Muscle of leg (tissue), 11 donors: ENCODE results near the gene KRTAP19-8. TPM values are rescaled to one million over a fixed set of nuclear protein-coding genes. Genes with fewer than 3 reads are reported as not detected.

Source experiments
- DNase-seq: peaks from one replicate; pipeline ENCODE4 v3.0.0; 2013
- H3K27ac ChIP-seq: one replicate; pipeline ENCODE4 v1.5.1; 2013; ENCODE audit warnings: mild to moderate bottlenecking, low read length, control low read depth
- H3K27me3 ChIP-seq: one replicate; pipeline ENCODE4 v1.6.1; 2013; ENCODE audit warnings: low read length; ENCODE audit not compliant: control insufficient read depth, insufficient read depth
- H3K36me3 ChIP-seq: one replicate; pipeline ENCODE4 v1.6.1; 2013; ENCODE audit warnings: low read length; ENCODE audit not compliant: control insufficient read depth, insufficient read depth
- H3K4me1 ChIP-seq: one replicate; pipeline ENCODE4 v1.6.1; 2013; ENCODE audit warnings: low read length; ENCODE audit not compliant: control insufficient read depth, insufficient read depth
- H3K4me3 ChIP-seq: one replicate; pipeline ENCODE4 v1.5.1; 2013; ENCODE audit warnings: low read length, control low read depth
- H3K9me3 ChIP-seq: replicated peaks from 2 replicates; pipeline ENCODE4 v1.6.1; 2013; ENCODE audit warnings: low read depth, low read length; ENCODE audit not compliant: control insufficient read depth
- WGBS: methylation state at CpG from one replicate; pipeline ENCODE4 v1.1.5; 2013; ENCODE audit warnings: missing lambda C conversion rate; ENCODE audit not compliant: insufficient coverage; 5-methylcytosine and 5-hydroxymethylcytosine counted together
- polyA plus RNA-seq, 8 donors: library from polyadenylated mRNA; unstranded; fragments of 120-200 nt; gene quantifications; one replicate each; pipeline versions ENCODE4 v1.2.1 to v1.2.3, GENCODE V29; 2013; ENCODE audit warnings: inconsistent platforms in 1 of 8, low replicate concordance in 1 of 8; ENCODE audit not compliant: insufficient read length in 8 of 8, insufficient read depth in 1 of 8
- total RNA-seq: library from RNA; stranded (reverse); fragments of 120-200 nt; gene quantifications from one replicate; pipeline ENCODE4 v1.2.4, GENCODE V29; 2013

KRTAP19-8 gene
- total and polyA plus RNA-seq, 9 donors = not detected

DNA sequence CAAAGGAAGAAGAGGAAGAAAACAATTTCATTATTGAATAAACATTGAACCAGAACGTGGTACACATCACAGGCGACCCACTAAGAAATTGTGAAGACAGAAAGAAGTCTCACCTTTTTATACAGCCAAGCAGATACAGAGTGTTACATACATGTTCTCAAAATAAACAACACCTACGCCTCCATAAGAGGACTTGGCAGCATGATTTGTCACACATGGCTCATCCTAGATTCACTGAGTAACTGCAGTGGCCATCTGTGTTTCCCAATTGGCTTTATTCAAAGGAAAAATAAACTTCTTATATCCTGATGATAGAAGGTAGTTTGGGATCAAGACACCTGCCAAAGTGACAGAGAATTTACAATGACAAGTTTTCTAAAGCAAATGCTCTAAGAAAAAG, 7.6 kb upstream of the KRTAP19-8 start:
- Histone ChIP-seq H3K27ac (no peak overlapping the region), H3K36me3 (no peaks in the 10 kb centered on the region), H3K4me1 (no peaks in the 10 kb centered on the region), H3K27me3 (no peaks in the 10 kb centered on the region), H3K9me3 (no peaks in the 10 kb centered on the region), H3K4me3 (no peak overlapping the region)
- no CpG with 5 or more reads among the region's 3 CpGs for WGBS
- DNase-seq = no peak

DNA sequence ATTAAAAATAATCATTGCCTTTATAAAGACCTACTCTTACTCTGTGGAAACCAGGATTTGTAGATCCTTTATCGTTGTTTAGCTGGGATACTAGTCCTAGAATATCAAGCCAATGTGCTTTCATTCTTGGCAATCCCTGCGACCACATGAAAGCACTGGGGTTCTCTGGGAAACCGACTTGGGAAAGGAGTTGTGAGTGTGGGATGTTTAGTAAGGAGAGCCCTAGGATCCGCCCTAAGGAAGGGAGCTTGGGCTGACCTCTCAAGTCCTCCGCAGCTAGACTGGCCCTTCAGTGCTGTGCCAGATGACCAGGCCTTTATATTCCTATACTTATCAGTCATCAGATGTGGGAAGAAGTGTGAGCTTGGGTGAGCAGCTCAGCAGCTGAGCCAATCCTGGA, 5.2 kb upstream of the KRTAP19-8 start:
- Histone ChIP-seq H3K9me3 (no peaks in the 10 kb centered on the region), H3K27ac (no peak overlapping the region), H3K4me3 (no peak overlapping the region), H3K4me1 (no peaks in the 10 kb centered on the region), H3K36me3 (no peaks in the 10 kb centered on the region), H3K27me3 (no peaks in the 10 kb centered on the region)
- DNase-seq = peak; percentile 52
- 56% methylated on average over 2 of the region's 5 CpGs for WGBS

DNA sequence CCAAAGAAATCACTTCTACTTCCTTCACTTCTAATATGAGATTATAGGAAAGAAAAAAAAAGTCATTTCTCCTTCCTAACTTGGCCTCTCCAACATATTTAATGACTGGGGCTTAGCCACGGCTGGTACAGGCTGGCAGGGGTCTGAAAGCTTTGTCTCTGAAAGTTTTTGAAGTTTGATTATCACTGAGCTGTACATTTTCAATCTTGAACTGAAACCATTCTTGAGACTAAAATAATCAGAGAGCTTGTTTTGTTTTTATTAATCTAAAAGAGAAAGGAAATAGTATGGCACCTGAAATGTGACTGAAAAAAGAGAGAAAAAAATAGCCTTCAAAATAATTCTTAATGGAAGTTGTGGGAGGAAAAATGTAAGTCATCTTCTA, 3.8 kb upstream of the KRTAP19-8 start:
- DNase-seq = no peak
- Histone ChIP-seq H3K9me3 (no peaks in the 10 kb centered on the region), H3K36me3 (no peaks in the 10 kb centered on the region), H3K27ac (no peak overlapping the region), H3K4me3 (no peak overlapping the region), H3K27me3 (no peaks in the 10 kb centered on the region), H3K4me1 (no peaks in the 10 kb centered on the region)
- WGBS = no CpG with 5 or more reads among the region's 1 CpG

DNA sequence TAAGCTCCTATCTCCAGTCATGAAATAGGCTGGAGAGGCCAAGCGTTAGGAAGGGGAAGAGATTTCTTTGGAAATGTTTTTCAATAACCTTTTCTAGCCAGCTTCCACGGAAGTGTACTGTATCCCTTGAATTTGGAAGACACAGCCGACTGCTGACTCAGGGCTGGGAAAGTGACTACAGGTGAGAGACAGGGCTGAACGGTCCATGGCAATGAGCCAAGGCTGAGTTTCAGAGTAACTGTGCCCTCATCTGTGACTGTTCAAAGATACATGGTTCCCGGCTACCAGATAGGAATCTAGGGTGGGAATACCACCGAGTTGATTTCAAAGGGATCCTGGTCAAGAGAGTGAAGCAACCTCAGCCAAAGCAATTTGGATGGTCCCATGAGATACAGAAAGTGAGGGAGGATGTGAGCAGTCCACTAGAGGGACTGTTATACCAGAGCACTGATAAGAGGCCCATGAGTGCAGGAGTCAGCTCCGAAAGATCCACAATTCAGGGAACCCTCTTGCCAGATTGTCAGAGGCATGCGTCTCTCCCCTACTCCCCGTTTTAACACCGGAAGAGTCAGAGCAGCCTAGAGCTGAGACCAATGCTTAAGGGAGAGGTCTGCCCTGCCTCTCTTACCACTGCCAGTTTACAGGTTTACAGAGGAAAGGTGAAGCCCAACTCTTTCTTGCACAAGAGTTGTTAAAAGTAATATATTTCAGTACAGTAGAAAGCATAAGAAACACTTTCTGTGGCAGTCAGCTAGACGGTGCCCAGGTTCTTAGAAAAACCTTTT, 3.2 kb upstream of the KRTAP19-8 start:
- DNase-seq = no peak
- WGBS = 63% methylated on average over 7 of the region's 11 CpGs
- Histone ChIP-seq H3K4me3 (no peak overlapping the region), H3K27ac (no peak overlapping the region), H3K4me1 (no peaks in the 10 kb centered on the region), H3K27me3 (no peaks in the 10 kb centered on the region), H3K9me3 (no peaks in the 10 kb centered on the region), H3K36me3 (no peaks in the 10 kb centered on the region)

DNA sequence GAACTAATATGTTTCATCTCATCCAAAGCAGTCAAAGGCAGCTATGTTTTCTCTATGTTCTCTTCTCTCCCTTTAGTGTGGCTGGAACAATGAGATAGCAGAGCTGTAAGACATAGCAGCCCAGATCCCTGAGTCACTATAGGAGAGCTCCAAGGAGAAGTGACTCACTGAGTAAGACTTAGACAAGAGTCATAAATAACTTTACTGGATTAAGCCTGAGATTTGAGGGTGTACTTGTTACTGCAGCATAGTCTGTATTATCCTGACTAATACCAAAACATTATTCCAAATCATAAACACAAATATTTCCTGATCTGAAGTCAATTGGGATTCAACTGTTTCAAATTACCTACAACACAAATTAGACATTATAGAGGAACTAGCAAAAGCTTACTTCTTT, 3.9 kb downstream of the KRTAP19-8 start:
- no peaks in the 10 kb centered on the region for H3K27me3 ChIP-seq
- no peak overlapping the region for H3K4me3 ChIP-seq
- no peak for DNase-seq
- no peak overlapping the region for H3K27ac ChIP-seq
- H3K9me3 ChIP-seq = no peaks in the 10 kb centered on the region
- H3K36me3 ChIP-seq = no peaks in the 10 kb centered on the region
- H3K4me1 ChIP-seq = no peaks in the 10 kb centered on the region

DNA sequence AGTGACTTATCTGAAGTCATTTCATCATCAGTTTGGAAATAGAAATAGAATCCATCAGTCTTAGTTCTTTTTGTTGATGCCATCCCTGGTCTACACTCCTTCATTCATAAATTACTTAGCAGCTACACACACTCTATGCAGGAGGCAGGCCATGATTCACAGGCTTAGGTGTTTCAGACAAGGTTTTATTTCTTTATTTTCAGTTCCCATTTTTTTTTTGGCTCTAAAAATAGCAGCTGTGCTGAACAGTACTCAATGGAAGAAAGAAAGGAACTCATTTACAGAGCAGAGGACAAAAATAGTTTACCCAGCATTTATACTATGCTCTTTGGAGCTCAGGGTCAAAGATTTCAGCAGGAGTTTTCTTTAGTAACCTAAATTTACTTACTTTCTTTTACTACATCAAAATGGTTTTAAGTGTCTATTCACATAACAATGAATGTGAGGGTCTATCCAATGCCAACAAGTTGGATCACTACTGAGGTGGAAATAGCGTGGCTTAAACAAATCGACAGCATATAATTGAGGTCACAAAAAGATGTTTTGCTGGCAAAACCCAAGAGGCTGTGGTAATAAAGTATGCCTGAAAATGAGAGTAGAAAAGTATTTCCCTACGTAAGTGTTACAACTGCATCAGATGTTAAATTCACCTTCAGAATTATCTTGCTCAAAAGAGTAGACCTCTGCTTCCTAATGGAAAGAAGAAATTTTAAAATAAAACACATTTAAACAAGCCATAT, 7.7 kb downstream of the KRTAP19-8 start:
- H3K27ac ChIP-seq = no peak overlapping the region
- no peaks in the 10 kb centered on the region for H3K4me1 ChIP-seq
- no peak for DNase-seq
- H3K9me3 ChIP-seq = no peaks in the 10 kb centered on the region
- no peak overlapping the region for H3K4me3 ChIP-seq
- H3K36me3 ChIP-seq = no peaks in the 10 kb centered on the region
- WGBS = no CpG with 5 or more reads among the region's 3 CpGs
- H3K27me3 ChIP-seq = no peaks in the 10 kb centered on the region

DNA sequence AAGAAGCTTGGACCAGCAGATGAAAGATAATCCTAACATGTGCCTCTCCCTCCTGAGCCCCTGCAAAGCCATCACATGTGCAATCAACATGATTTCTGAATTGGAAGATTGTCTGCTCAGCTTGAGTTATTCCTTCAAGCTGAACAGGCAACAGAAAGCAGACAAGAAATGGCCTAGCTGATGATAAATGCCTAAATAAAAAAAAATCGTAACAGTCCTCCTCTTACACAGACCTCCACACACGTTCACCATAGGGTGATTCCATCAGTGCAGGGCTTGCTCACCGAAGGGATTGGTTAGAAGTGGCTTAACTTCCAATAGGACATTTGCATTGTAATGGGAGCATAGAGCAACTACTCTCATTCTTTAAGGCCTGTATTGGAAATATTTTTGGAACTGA, 14.6 kb downstream of the KRTAP19-8 start:
- no peaks in the 10 kb centered on the region for H3K36me3 ChIP-seq
- H3K4me1 ChIP-seq = no peaks in the 10 kb centered on the region
- no peaks in the 10 kb centered on the region for H3K27me3 ChIP-seq
- DNase-seq = no peak
- WGBS = no CpG with 5 or more reads among the region's 3 CpGs
- H3K27ac ChIP-seq = no peak overlapping the region
- H3K9me3 ChIP-seq = no peaks in the 10 kb centered on the region
- no peak overlapping the region for H3K4me3 ChIP-seq

DNA sequence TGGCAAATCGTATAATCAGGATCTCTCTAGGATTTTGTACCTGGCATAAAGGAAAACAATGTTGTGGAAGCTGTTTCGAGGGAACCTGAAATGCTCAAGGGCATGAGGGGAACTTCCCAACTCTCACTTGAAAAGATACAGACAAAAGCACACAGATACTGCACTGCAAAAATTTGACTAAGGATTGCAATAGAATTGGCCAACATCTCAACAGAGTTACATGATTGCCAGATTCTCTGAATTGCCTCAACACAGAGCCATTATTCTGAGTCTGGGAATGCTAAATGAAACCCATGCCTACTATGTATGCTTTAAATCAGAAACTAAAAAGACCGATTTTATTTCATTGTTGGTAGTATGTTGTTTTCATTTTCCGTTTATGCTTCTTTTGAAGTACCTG, 16.0 kb downstream of the KRTAP19-8 start:
- no peaks in the 10 kb centered on the region for H3K27me3 ChIP-seq
- H3K36me3 ChIP-seq = no peaks in the 10 kb centered on the region
- DNase-seq = peak; percentile 22
- no peaks in the 10 kb centered on the region for H3K9me3 ChIP-seq
- H3K4me1 ChIP-seq = no peaks in the 10 kb centered on the region
- no CpG with 5 or more reads among the region's 4 CpGs for WGBS
- no peak overlapping the region for H3K4me3 ChIP-seq
- no peak overlapping the region for H3K27ac ChIP-seq

DNA sequence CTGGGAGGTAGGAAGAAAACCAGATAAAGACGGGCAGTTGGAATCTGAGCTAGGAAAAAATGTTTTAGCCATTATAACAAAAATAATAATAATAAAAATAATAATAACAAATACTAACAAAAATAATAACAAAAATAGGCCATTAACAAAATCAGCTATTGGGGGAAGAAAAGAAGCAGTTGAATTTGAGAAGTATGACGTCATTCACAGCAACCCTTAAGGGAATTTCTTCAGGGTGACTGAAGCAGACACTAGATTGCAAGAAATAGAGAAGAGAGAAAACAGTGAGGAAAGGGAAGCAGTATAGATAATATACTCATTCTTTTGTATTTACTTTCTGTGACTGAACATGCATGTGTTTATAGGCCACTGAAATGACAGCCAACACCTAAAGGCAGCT, 20.0 kb downstream of the KRTAP19-8 start:
- Histone ChIP-seq H3K27ac (no peak overlapping the region), H3K4me3 (no peak overlapping the region), H3K27me3 (no peaks in the 10 kb centered on the region), H3K4me1 (no peaks in the 10 kb centered on the region), H3K9me3 (no peaks in the 10 kb centered on the region), H3K36me3 (no peaks in the 10 kb centered on the region)
- no peak for DNase-seq
- no CpG with 5 or more reads among the region's 2 CpGs for WGBS

DNA sequence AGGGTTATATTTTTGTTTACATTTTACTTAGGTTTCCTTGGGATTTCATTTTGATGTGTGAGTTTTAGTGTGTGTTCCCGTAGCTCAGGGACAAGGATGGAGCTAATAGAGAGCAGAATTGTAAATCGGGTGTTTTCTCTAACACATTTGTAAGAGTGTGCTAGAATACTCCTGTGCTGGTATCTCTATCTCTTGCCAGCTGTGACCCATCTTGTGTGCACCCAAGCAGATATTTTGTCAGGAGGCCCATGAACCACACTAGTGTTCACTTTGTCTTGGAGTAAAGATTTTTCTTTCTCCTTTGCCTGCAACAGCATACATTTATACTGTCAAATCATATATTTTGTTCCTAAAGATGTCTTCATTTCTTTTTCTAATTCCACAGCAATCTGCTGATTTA, 23.4 kb downstream of the KRTAP19-8 start:
- no peaks in the 10 kb centered on the region for H3K9me3 ChIP-seq
- H3K4me3 ChIP-seq = no peak overlapping the region
- no peaks in the 10 kb centered on the region for H3K27me3 ChIP-seq
- no peaks in the 10 kb centered on the region for H3K36me3 ChIP-seq
- no peak for DNase-seq
- no peaks in the 10 kb centered on the region for H3K4me1 ChIP-seq
- no peak overlapping the region for H3K27ac ChIP-seq
- no CpG with 5 or more reads among the region's 2 CpGs for WGBS
